Amygdala (tissue), 56 donors: ENCODE measurements around the gene AMHR2.

Experiments used
- DNase-seq, 56 donors: peaks; one replicate each; lab custom pipeline; 2025; lab: John Stamatoyannopoulos, UW

AMHR2 gene

GRCh38 chr12:53474819-53475218 is 51.2 kb downstream of the AMHR2 start:
- no peak for DNase-seq

GRCh38 chr12:53476769-53477209 is 53.1 kb downstream of the AMHR2 start:
- no peak for DNase-seq

- no peak for DNase-seq
Observed at GRCh38 chr12:53478865-53479264, 55.2 kb downstream of the AMHR2 start.

GRCh38 chr12:53479331-53479730 is 55.7 kb downstream of the AMHR2 start:
- no peak for DNase-seq

- DNase-seq: no peak
Observed at GRCh38 chr12:53480491-53481442, 57.1 kb downstream of the AMHR2 start.
